ENCODE results near the gene DMXL2. TPM values are rescaled to one million over a fixed set of nuclear protein-coding genes. Genes with fewer than 3 reads are reported as not detected.
"Not testable (repeated sequence)": the region's sequence is repeated elsewhere in the genome, so short reads cannot be mapped to it uniquely, and the experiment has no call there.

DMXL2 gene
- total RNA-seq, 4 donors from 2014 or later = 17.5 to 111 (median 29.1) TPM

- no peak for TF ChIP-seq CTCF (IDR thresholded peaks at IDR 0.05)
- no peaks in the 10 kb centered on the region for H3K9me3 ChIP-seq
- WGBS, 2 donors (ENCODE audit: low coverage in 1 of 2) = 75 to 89% methylated on average over 4 of the region's 4 CpGs
- peaks cover 0 to 64% of the 10 kb centered on the region in 2 donors for H3K36me3 ChIP-seq
- no peaks in the 10 kb centered on the region for H3K27me3 ChIP-seq
- H3K4me3 ChIP-seq = no peak overlapping the region
- H3K27ac ChIP-seq = no peak overlapping the region
- no peak for ATAC-seq
- no peaks in the 10 kb centered on the region for H3K4me1 ChIP-seq
Observed at GRCh38 chr15:51447855-51448621, 174.5 kb downstream of the DMXL2 start.

- H3K27ac ChIP-seq, H3K4me1 ChIP-seq, H3K9me3 ChIP-seq, H3K27me3 ChIP-seq, H3K4me3 ChIP-seq, ATAC-seq: not testable (repeated sequence)
- whole genome bisulfite sequencing, 2 donors (ENCODE audit: low coverage in 1 of 2) = 96 to 100% methylated on average over 1 to 4 of the region's 5 CpGs
- H3K36me3 ChIP-seq = peaks cover 0 to 45% of the 10 kb centered on the region in 2 donors
Observed at GRCh38 chr15:51446029-51446744, 176.4 kb downstream of the DMXL2 start.

- H3K9me3 ChIP-seq = no peaks in the 10 kb centered on the region
- TF ChIP-seq POLR2AphosphoS5 (IDR thresholded peaks at IDR 0.05) (no peak), POLR2A (IDR thresholded peaks at IDR 0.05) (no peak), CTCF (IDR thresholded peaks at IDR 0.05) (no peak)
- no peaks in the 10 kb centered on the region for H3K27me3 ChIP-seq
- 93 to 100% methylated on average over 1 of the region's 1 CpG for WGBS, 2 donors (ENCODE audit: low coverage in 1 of 2)
- no peak overlapping the region for H3K4me3 ChIP-seq
- no peak overlapping the region for H3K27ac ChIP-seq
- peaks cover 0 to 33% of the 10 kb centered on the region in 2 donors for H3K36me3 ChIP-seq
- H3K4me1 ChIP-seq = no peaks in the 10 kb centered on the region
- ATAC-seq = no peak
Observed at GRCh38 chr15:51444807-51445206, 177.8 kb downstream of the DMXL2 start.

- TF ChIP-seq CTCF (IDR thresholded peaks at IDR 0.05) (no peak), POLR2AphosphoS5 (IDR thresholded peaks at IDR 0.05) (no peak), POLR2A (IDR thresholded peaks at IDR 0.05) (no peak), EP300 (IDR thresholded peaks at IDR 0.05) (no peak)
- ATAC-seq = no peak
- Histone ChIP-seq H3K27me3 (no peaks in the 10 kb centered on the region), H3K4me3 (no peak overlapping the region), H3K27ac (no peak overlapping the region), H3K9me3 (no peaks in the 10 kb centered on the region), H3K36me3 (peaks cover 0 to 26% of the 10 kb centered on the region in 2 donors), H3K4me1 (no peaks in the 10 kb centered on the region)
- WGBS, 2 donors (ENCODE audit: low coverage in 1 of 2) = 100% methylated on average over 1 of the region's 1 CpG
Observed at GRCh38 chr15:51444112-51444511, 178.5 kb downstream of the DMXL2 start.

GRCh38 chr15:51443282-51443914 lies 179.2 kb downstream of the DMXL2 start:
- Histone ChIP-seq H3K36me3 (peaks cover 0 to 19% of the 10 kb centered on the region in 2 donors), H3K4me1 (no peaks in the 10 kb centered on the region), H3K27ac (no peak overlapping the region), H3K4me3 (no peak overlapping the region), H3K9me3 (no peaks in the 10 kb centered on the region), H3K27me3 (no peaks in the 10 kb centered on the region)
- no CpG with 5 or more reads among the region's 4 CpGs for WGBS, 2 donors (ENCODE audit: low coverage in 1 of 2)
- TF ChIP-seq POLR2A (IDR thresholded peaks at IDR 0.05) = no peak
- no peak for TF ChIP-seq POLR2AphosphoS5 (IDR thresholded peaks at IDR 0.05)
- no peak for TF ChIP-seq CTCF (IDR thresholded peaks at IDR 0.05)
- TF ChIP-seq EP300 (IDR thresholded peaks at IDR 0.05) = no peak
- no peak for ATAC-seq
